HepG2 (cell line): ENCODE data around the gene HPS3. TPM values are rescaled to one million over a fixed set of nuclear protein-coding genes. Genes with fewer than 3 reads are reported as not detected.

Experiments used
- ATAC-seq: fragments of 200-7000 bp; cut with Tn5 transposase; 3 replicates; pipeline ENCODE4 v1.9.1; 2020; ENCODE audit warnings: mild to moderate bottlenecking, moderate library complexity
- BruUV-seq: library from RNA; stranded (reverse); fragments of 400-500 nt; replicated peaks from 2 replicates; lab custom pipeline; 2021; lab: Mats Ljungman, UMichigan
- CTCF ChIA-PET: fragments of 300-600 bp; formaldehyde crosslinking; extraction: SDS; loops from one replicate; lab custom pipeline; 2021; ENCODE audit warnings: low total read pairs, inconsistent platforms, low intra/inter-chr PET ratio; lab: Yijun Ruan, JAX
- POLR2A ChIA-PET: fragments of 350-600 bp; sonication (Branson Sonifier 250); formaldehyde crosslinking; loops from one replicate; lab custom pipeline; 2020; ENCODE audit warnings: antibody characterized with exemption, inconsistent platforms; lab: Yijun Ruan, JAX
- DNase-seq: peaks from one replicate; pipeline ENCODE4 v3.0.0-alpha.2; 2015; ENCODE audit warnings: low spot score
- FAIRE-seq: peaks from 3 replicates; lab custom pipeline; 2011; peaks lifted over from hg19 to GRCh38; lab: Jason Lieb, UNC
- H2AFZ ChIP-seq: one replicate; pipeline ENCODE4 v1.6.1; 2011; ENCODE audit warnings: low read length, inconsistent platforms
- H3K27ac ChIP-seq: fragments of 300-600 bp; 3 replicates; pipeline ENCODE4 v1.8.0; 2011; ENCODE audit warnings: mixed run types, mild to moderate bottlenecking, mixed read lengths, low read length, inconsistent platforms; ENCODE audit not compliant: insufficient read depth; ENCODE audit errors: extremely low read length
- H3K27me3 ChIP-seq, 2 experiments: fragments of 200-600 bp in 1 of 2; 2 replicates in 1 of 2; 3 replicates in 1 of 2; pipeline versions ENCODE4 v1.6.0 to v1.8.0; 2011; ENCODE audit warnings: low read length in 2 of 2, mild to moderate bottlenecking in 2 of 2, moderate library complexity in 2 of 2, inconsistent platforms in 1 of 2; ENCODE audit not compliant: insufficient read depth in 2 of 2, control insufficient read depth in 1 of 2
- H3K36me3 ChIP-seq, 2 experiments: fragments of 200-600 bp in 1 of 2; replicated peaks in 1 of 2; 2 replicates in 1 of 2; 3 replicates in 1 of 2; pipeline versions ENCODE4 v1.5.1 to v1.8.0; 2011; ENCODE audit warnings: low read length in 2 of 2, inconsistent platforms in 1 of 2; ENCODE audit not compliant: insufficient read depth in 2 of 2, control insufficient read depth in 1 of 2
- H3K4me1 ChIP-seq: 2 replicates; pipeline ENCODE4 v1.5.1; 2012; ENCODE audit warnings: low read length, inconsistent platforms; ENCODE audit not compliant: insufficient read depth
- H3K4me2 ChIP-seq: 2 replicates; pipeline ENCODE4 v1.6.0; 2011; ENCODE audit warnings: low read depth, low read length, inconsistent platforms
- H3K4me3 ChIP-seq, 3 experiments: fragments of 200-600 bp in 1 of 3; sonication (generic), shearing (Covaris generic) in 1 of 3; replicated peaks in 1 of 3; 2 replicates each; pipeline ENCODE4 v1.5.1; 2011 to 2016; ENCODE audit warnings: low read length in 3 of 3, inconsistent platforms in 2 of 3, low read depth in 2 of 3, mild to moderate bottlenecking in 2 of 3, control low read depth in 1 of 3, mixed read lengths in 1 of 3; ENCODE audit not compliant: insufficient read depth in 1 of 3
- H3K79me2 ChIP-seq: one replicate; pipeline ENCODE4 v1.6.1; 2011; ENCODE audit warnings: low read length, inconsistent platforms; ENCODE audit not compliant: insufficient read depth
- H3K9ac ChIP-seq: 2 replicates; pipeline ENCODE4 v1.6.0; 2011; ENCODE audit warnings: mild to moderate bottlenecking, low read depth, low read length, inconsistent platforms; ENCODE audit not compliant: insufficient read depth
- H3K9me3 ChIP-seq: 2 replicates; pipeline ENCODE4 v1.5.1; 2012; ENCODE audit warnings: mild to moderate bottlenecking, low read length
- H4K20me1 ChIP-seq: 2 replicates; pipeline ENCODE4 v1.6.0; 2011; ENCODE audit warnings: inconsistent platforms, mild to moderate bottlenecking, low read length, moderate library complexity; ENCODE audit not compliant: insufficient read depth
- ETV6 ChIP-seq: sonication (generic); formaldehyde crosslinking; conservative IDR thresholded peaks from 2 replicates; pipeline ENCODE4 v1.4.0; 2020; ENCODE audit warnings: missing genetic modification reagents
- HNF4G ChIP-seq, 2 experiments: sonication (generic) in 1 of 2; formaldehyde crosslinking in 1 of 2; IDR thresholded peaks; 2 replicates each; pipeline versions ENCODE4 v1.4.0 to v1.6.1; 2011 to 2020; ENCODE audit warnings: borderline replicate concordance in 2 of 2, low read depth in 2 of 2, mild to moderate bottlenecking in 2 of 2, low read length in 1 of 2, missing genetic modification reagents in 1 of 2, moderate library complexity in 1 of 2
- PHF21A ChIP-seq: sonication (generic); formaldehyde crosslinking; IDR thresholded peaks from 2 replicates; pipeline ENCODE4 v1.5.0; 2020; ENCODE audit warnings: mild to moderate bottlenecking, missing genetic modification reagents
- SIX4 ChIP-seq: sonication (generic); formaldehyde crosslinking; IDR thresholded peaks from 2 replicates; pipeline ENCODE4 v1.4.0; 2020; ENCODE audit warnings: missing genetic modification reagents
- ZNF510 ChIP-seq: sonication (generic); formaldehyde crosslinking; IDR thresholded peaks from 2 replicates; pipeline ENCODE4 v1.4.0; 2020; ENCODE audit warnings: low read depth, mild to moderate bottlenecking, missing genetic modification reagents
- ZNF605 ChIP-seq: sonication (generic); formaldehyde crosslinking; IDR thresholded peaks from 2 replicates; pipeline ENCODE4 v1.8.0; 2022; ENCODE audit warnings: mild to moderate bottlenecking, missing genetic modification reagents
- ZNF816 ChIP-seq: sonication (generic); formaldehyde crosslinking; IDR thresholded peaks from 2 replicates; pipeline ENCODE4 v1.8.0; 2022; ENCODE audit warnings: missing genetic modification reagents, mild to moderate bottlenecking, borderline replicate concordance
- ZSCAN25 ChIP-seq: sonication (generic); formaldehyde crosslinking; IDR thresholded peaks from 2 replicates; pipeline ENCODE4 v1.8.0; 2022; ENCODE audit warnings: mild to moderate bottlenecking, missing genetic modification reagents
- WGBS: methylation state at CpG from one replicate; pipeline ENCODE4 v1.1.6; 2017; ENCODE audit warnings: low lambda C conversion rate; 5-methylcytosine and 5-hydroxymethylcytosine counted together
- in situ Hi-C: cut with HindIII; loops from 2 replicates; pipeline ENCODE4 v1.10.0; 2017; ENCODE audit warnings: low pct_unique_long_range_greater_than_20kb; ENCODE audit not compliant: extremely low pct_ligation_motif_present
- intact Hi-C: fragments of 100-400 bp; cut with micrococcal nuclease; formaldehyde crosslinking; loops from one replicate; pipeline ENCODE4 v1.10.0; 2022; ENCODE audit not compliant: unreplicated experiment
- polyA plus RNA-seq, 8 experiments: library from polyadenylated mRNA; depleted of rRNA in 3 of 8; stranded (reverse) in 7 of 8; unstranded in 1 of 8; fragments of >200 nt; fragmentation: Illumina TruSeq in 4 of 8; extraction: Trizol in 4 of 8; gene quantifications; 2 replicates each; pipeline versions ENCODE4 v1.2.1 to v1.2.3, GENCODE V29; 2011 to 2016; ENCODE audit warnings: low read depth in 4 of 8, missing spikeins in 1 of 8, mixed read lengths in 1 of 8; ENCODE audit not compliant: insufficient read depth in 1 of 8
- total RNA-seq, 5 experiments: library from RNA; depleted of rRNA; stranded (reverse); fragments of >200 nt; fragmentation: Illumina TruSeq; extraction: Trizol; gene quantifications; 2 replicates each; pipeline ENCODE4 v1.2.3, GENCODE V29; 2016; ENCODE audit warnings: low read depth in 1 of 5
- TF ChIP-seq, protein P1 (sequence below): IDR thresholded peaks from 2 replicates; pipeline ENCODE4 v1.6.1; 2016

The HPS3 gene
- total and polyA plus RNA-seq, 2 of the 13 experiments (the other 11 are each of a cell fraction or from before 2014, with no cell fraction given) = 9.5 to 18.9 TPM

- in situ Hi-C loops = no loop called here
- FAIRE-seq (no peak), DNase-seq (no peak)
- peaks cover 9 to 42% of the 10 kb centered on the region in 2 experiments for H3K36me3 ChIP-seq
- H3K9me3 ChIP-seq = no peaks in the 10 kb centered on the region
- TF ChIP-seq ETV6 (CRISPR knock-in tag) (no peak), HNF4G (IDR thresholded peaks at IDR 0.05; ENCODE audit: borderline replicate concordance, low read depth, low read length) (no peak), HNF4G (CRISPR knock-in tag; IDR thresholded peaks at IDR 0.05; ENCODE audit: borderline replicate concordance, low read depth) (no peak), SIX4 (CRISPR knock-in tag) (no peak), ZNF605 (CRISPR knock-in tag) (no peak), ZNF816 (CRISPR knock-in tag) (no peak), ZNF510 (CRISPR knock-in tag) (no peak), PHF21A (CRISPR knock-in tag) (no peak), ZSCAN25 (CRISPR knock-in tag) (no peak)
- TF ChIP-seq, protein P1, sequence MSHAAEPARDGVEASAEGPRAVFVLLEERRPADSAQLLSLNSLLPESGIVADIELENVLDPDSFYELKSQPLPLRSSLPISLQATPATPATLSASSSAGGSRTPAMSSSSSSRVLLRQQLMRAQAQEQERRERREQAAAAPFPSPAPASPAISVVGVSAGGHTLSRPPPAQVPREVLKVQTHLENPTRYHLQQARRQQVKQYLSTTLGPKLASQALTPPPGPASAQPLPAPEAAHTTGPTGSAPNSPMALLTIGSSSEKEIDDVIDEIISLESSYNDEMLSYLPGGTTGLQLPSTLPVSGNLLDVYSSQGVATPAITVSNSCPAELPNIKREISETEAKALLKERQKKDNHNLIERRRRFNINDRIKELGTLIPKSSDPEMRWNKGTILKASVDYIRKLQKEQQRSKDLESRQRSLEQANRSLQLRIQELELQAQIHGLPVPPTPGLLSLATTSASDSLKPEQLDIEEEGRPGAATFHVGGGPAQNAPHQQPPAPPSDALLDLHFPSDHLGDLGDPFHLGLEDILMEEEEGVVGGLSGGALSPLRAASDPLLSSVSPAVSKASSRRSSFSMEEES (CRISPR knock-in tag) = no peak
- TF ChIP-seq, all 625 proteins: peak for 0
- Histone ChIP-seq H3K4me2 (no peak overlapping the region), H3K9ac (no peak overlapping the region), H3K79me2 (no peaks in the 10 kb centered on the region), H3K4me1 (no peaks in the 10 kb centered on the region), H3K4me3 (no peak overlapping the region), H3K27me3 (no peaks in the 10 kb centered on the region), H4K20me1 (no peaks in the 10 kb centered on the region; the same call in 1 of the 2 replicates), H3K27ac (no peak overlapping the region), H2AFZ (no peak overlapping the region)
- ChIA-PET POLR2A (interaction anchor here (1.3 kb wide), 1 partner anchor 31 kb away, joined by 3 read pairs; the partner anchor contains the start of gene HPS3), CTCF (no interaction called here)
- intact Hi-C loops = no loop called here
- no peak for ATAC-seq
- WGBS = 98% methylated on average over 4 of the region's 4 CpGs
- no TSS peak for BruUV-seq
Measured at GRCh38 chr3:149160754-149161300, 31.4 kb downstream of the HPS3 start.
